Upper lobe of left lung (tissue), 6 donors: Measurements from ENCODE around the gene SOWAHA. TPM values are rescaled to one million over a fixed set of nuclear protein-coding genes. Genes with fewer than 3 reads are reported as not detected.

Experiments used
- ATAC-seq, 2 donors: fragments of 200-7000 bp; cut with Tn5 transposase; one replicate each; pipeline ENCODE4 v1.9.1; 2022; ENCODE audit warnings: mild to moderate bottlenecking in 2 of 2, moderate library complexity in 2 of 2; ENCODE audit not compliant: low FRiP score in 2 of 2
- DNase-seq, 2 donors: peaks; one replicate each; pipeline ENCODE4 v3.0.0-alpha.2; 2019 to 2020
- H3K27ac ChIP-seq, 4 donors: fragments of 200-600 bp; sonication (generic); one replicate each; pipeline ENCODE4 v1.5.1; 2016 to 2019
- H3K27me3 ChIP-seq, 4 donors: fragments of 200-600 bp; sonication (generic); one replicate each; pipeline ENCODE4 v1.5.1; 2017 to 2019
- H3K36me3 ChIP-seq, 4 donors: fragments of 200-600 bp; sonication (generic); one replicate each; pipeline ENCODE4 v1.5.1; 2016 to 2019
- H3K4me1 ChIP-seq, 4 donors: fragments of 200-600 bp; sonication (generic); one replicate each; pipeline ENCODE4 v1.5.1; 2018 to 2019
- H3K4me3 ChIP-seq, 4 donors: fragments of 200-600 bp; sonication (generic); one replicate each; pipeline ENCODE4 v1.5.1; 2017 to 2019; ENCODE audit warnings: mild to moderate bottlenecking in 2 of 4, moderate library complexity in 1 of 4
- H3K9me3 ChIP-seq, 4 donors: fragments of 200-600 bp; sonication (generic); one replicate each; pipeline ENCODE4 v1.5.1; 2018 to 2019
- CTCF ChIP-seq, 6 experiments: fragments of 450-650 bp in 4 of 6; fragments of 200-600 bp in 2 of 6; sonication (generic) in 2 of 6; IDR thresholded peaks; one replicate each; pipeline ENCODE4 v1.5.1; 2016 to 2019; ENCODE audit warnings: antibody characterized with exemption in 6 of 6
- EP300 ChIP-seq, 4 donors: sonication (generic); formaldehyde crosslinking; IDR thresholded peaks; one replicate each; pipeline ENCODE4 v1.5.1; 2017; ENCODE audit warnings: antibody characterized with exemption in 4 of 4, control low read depth in 2 of 4
- POLR2A ChIP-seq, 4 donors: fragments of 450-650 bp; IDR thresholded peaks; one replicate each; pipeline ENCODE4 v1.5.1; 2016 to 2017; ENCODE audit warnings: antibody characterized with exemption in 4 of 4, mild to moderate bottlenecking in 2 of 4
- POLR2AphosphoS5 ChIP-seq, 2 donors: sonication (generic); formaldehyde crosslinking; IDR thresholded peaks; one replicate each; pipeline ENCODE4 v1.5.1; 2017; ENCODE audit warnings: antibody characterized with exemption in 2 of 2
- WGBS, 2 donors: methylation state at CpG; one replicate each; pipeline ENCODE4 v1.1.5; 2017 to 2018; 5-methylcytosine and 5-hydroxymethylcytosine counted together
- total RNA-seq, 6 donors: library from RNA; depleted of rRNA in 4 of 6; stranded (reverse); fragments of >200 nt in 4 of 6; gene quantifications; one replicate each; pipeline versions ENCODE4 v1.1.0 to v1.2.1, GENCODE V29; 2016 to 2021
- donor health status: DM: no; HTN: no; CAD: no; lungs with moderate emphysema.
- donor health status: DM: no; HTN: yes; CAD: no; lungs with severe emphysema.

Gene SOWAHA
- total RNA-seq, 6 donors from 2014 or later = 0.30 to 1.0 (median 0.55) TPM; not detected in 1

GRCh38 chr5:132778856-132779255 is 34.2 kb upstream of the SOWAHA start:
- no peak overlapping the region for H3K27ac ChIP-seq
- no peaks in the 10 kb centered on the region for H3K36me3 ChIP-seq
- H3K27me3 ChIP-seq = no peaks in the 10 kb centered on the region
- 72 to 79% methylated on average over 5 of the region's 5 CpGs for whole genome bisulfite sequencing, 2 donors
- no peak overlapping the region for H3K4me3 ChIP-seq
- no peak for DNase-seq
- ATAC-seq = no peak
- no peaks in the 10 kb centered on the region for H3K9me3 ChIP-seq
- TF ChIP-seq POLR2AphosphoS5 (IDR thresholded peaks at IDR 0.05) (no peak), EP300 (IDR thresholded peaks at IDR 0.05) (no peak), CTCF (IDR thresholded peaks at IDR 0.05) (no peak), POLR2A (IDR thresholded peaks at IDR 0.05) (no peak)
- H3K4me1 ChIP-seq = peaks cover 22 to 38% (median 23%) of the 10 kb centered on the region in 4 donors

GRCh38 chr5:132779961-132780360 is 33.1 kb upstream of the SOWAHA start:
- Histone ChIP-seq H3K36me3 (no peaks in the 10 kb centered on the region), H3K27ac (no peak overlapping the region), H3K4me1 (peaks cover 20 to 29% (median 21%) of the 10 kb centered on the region in 4 donors), H3K27me3 (no peaks in the 10 kb centered on the region), H3K9me3 (no peaks in the 10 kb centered on the region), H3K4me3 (no peak overlapping the region)
- DNase-seq (no peak), ATAC-seq (no peak)
- WGBS, 2 donors = 95 to 99% methylated on average over 3 of the region's 3 CpGs
- TF ChIP-seq POLR2AphosphoS5 (IDR thresholded peaks at IDR 0.05) (no peak), EP300 (IDR thresholded peaks at IDR 0.05) (no peak), CTCF (IDR thresholded peaks at IDR 0.05) (no peak), POLR2A (IDR thresholded peaks at IDR 0.05) (no peak)

- H3K27ac ChIP-seq = no peak overlapping the region
- no peaks in the 10 kb centered on the region for H3K27me3 ChIP-seq
- no peak for TF ChIP-seq EP300 (IDR thresholded peaks at IDR 0.05)
- TF ChIP-seq POLR2A (IDR thresholded peaks at IDR 0.05) = no peak
- no peak for TF ChIP-seq CTCF (IDR thresholded peaks at IDR 0.05)
- no peak for TF ChIP-seq POLR2AphosphoS5 (IDR thresholded peaks at IDR 0.05)
- H3K4me3 ChIP-seq = no peak overlapping the region
- WGBS, 2 donors = 84 to 89% methylated on average over 1 of the region's 1 CpG
- H3K4me1 ChIP-seq = peaks cover 14 to 23% (median 15%) of the 10 kb centered on the region in 4 donors
- no peak for ATAC-seq
- H3K36me3 ChIP-seq = no peaks in the 10 kb centered on the region
- H3K9me3 ChIP-seq = no peaks in the 10 kb centered on the region
- DNase-seq = no peak
Observed at GRCh38 chr5:132780577-132780976, 32.5 kb upstream of the SOWAHA start.

- DNase-seq (no peak), ATAC-seq (no peak)
- WGBS, 2 donors = 87 to 91% methylated on average over 4 of the region's 4 CpGs
Observed at GRCh38 chr5:132781029-132781428, 32.1 kb upstream of the SOWAHA start.

More at GRCh38 chr5:132781029-132781428, 32.1 kb upstream of the SOWAHA start:
- peaks cover 10 to 19% (median 12%) of the 10 kb centered on the region in 4 donors for H3K4me1 ChIP-seq
- H3K36me3 ChIP-seq = no peaks in the 10 kb centered on the region
- no peaks in the 10 kb centered on the region for H3K9me3 ChIP-seq
- no peak overlapping the region for H3K27ac ChIP-seq
- H3K27me3 ChIP-seq = no peaks in the 10 kb centered on the region
- TF ChIP-seq EP300 (IDR thresholded peaks at IDR 0.05) (no peak), POLR2AphosphoS5 (IDR thresholded peaks at IDR 0.05) (no peak), CTCF (IDR thresholded peaks at IDR 0.05) (no peak), POLR2A (IDR thresholded peaks at IDR 0.05) (no peak)
- no peak overlapping the region for H3K4me3 ChIP-seq
